Liver (tissue), 3 donors: ENCODE results near the gene EXOC8.

Source experiments
- FOXA1 ChIP-seq: IDR thresholded peaks from 2 replicates; pipeline ENCODE4 v1.6.1; 2016; ENCODE audit warnings: antibody characterized with exemption
- GABPA ChIP-seq, 2 donors: IDR thresholded peaks in 1 of 2; conservative IDR thresholded peaks in 1 of 2; 2 replicates each; pipeline ENCODE4 v1.6.1; 2016; ENCODE audit warnings: antibody characterized with exemption in 2 of 2, mild to moderate bottlenecking in 1 of 2, moderate library complexity in 1 of 2
- JUND ChIP-seq, 2 donors: IDR thresholded peaks; 2 replicates each; pipeline ENCODE4 v1.6.1; 2016; ENCODE audit warnings: antibody characterized with exemption in 2 of 2
- NR2F2 ChIP-seq: IDR thresholded peaks from 2 replicates; pipeline ENCODE4 v1.6.1; 2016; ENCODE audit warnings: antibody characterized with exemption
- RAD21 ChIP-seq, 2 donors: IDR thresholded peaks; 2 replicates each; pipeline ENCODE4 v1.6.1; 2016; ENCODE audit warnings: antibody characterized with exemption in 2 of 2, mild to moderate bottlenecking in 2 of 2
- RXRA ChIP-seq, 2 donors: IDR thresholded peaks; 2 replicates each; pipeline ENCODE4 v1.6.1; 2017 to 2018; ENCODE audit warnings: antibody characterized with exemption in 2 of 2, mild to moderate bottlenecking in 1 of 2
- SP1 ChIP-seq: IDR thresholded peaks from 2 replicates; pipeline ENCODE4 v1.6.1; 2018; ENCODE audit warnings: antibody characterized with exemption, mild to moderate bottlenecking
- TAF1 ChIP-seq: conservative IDR thresholded peaks from 2 replicates; pipeline ENCODE4 v1.6.1; 2016; ENCODE audit warnings: antibody characterized with exemption, mild to moderate bottlenecking
- TF ChIP-seq, protein P1 (sequence below): IDR thresholded peaks from 2 replicates; pipeline ENCODE4 v1.6.1; 2016; ENCODE audit warnings: antibody characterized with exemption
- TF ChIP-seq, protein P2 (sequence below): fragments of 150-350 bp; IDR thresholded peaks from 2 replicates; pipeline ENCODE4 v1.5.1; 2017; ENCODE audit warnings: improper control_type of control experiment, low read depth, low read length; ENCODE audit not compliant: missing input control
- TF ChIP-seq, protein P3 (sequence below): IDR thresholded peaks from 2 replicates; pipeline ENCODE4 v1.6.1; 2016; ENCODE audit warnings: antibody characterized with exemption
- TF ChIP-seq, protein P4 (sequence below): IDR thresholded peaks from 2 replicates; pipeline ENCODE4 v1.6.1; 2016; ENCODE audit warnings: antibody characterized with exemption, mild to moderate bottlenecking
- TF ChIP-seq, protein P5 (sequence below): IDR thresholded peaks from 2 replicates; pipeline ENCODE4 v1.6.1; 2016; ENCODE audit warnings: antibody characterized with exemption
- donor health status: healthy.
- donor health status: healthy.

DNA sequence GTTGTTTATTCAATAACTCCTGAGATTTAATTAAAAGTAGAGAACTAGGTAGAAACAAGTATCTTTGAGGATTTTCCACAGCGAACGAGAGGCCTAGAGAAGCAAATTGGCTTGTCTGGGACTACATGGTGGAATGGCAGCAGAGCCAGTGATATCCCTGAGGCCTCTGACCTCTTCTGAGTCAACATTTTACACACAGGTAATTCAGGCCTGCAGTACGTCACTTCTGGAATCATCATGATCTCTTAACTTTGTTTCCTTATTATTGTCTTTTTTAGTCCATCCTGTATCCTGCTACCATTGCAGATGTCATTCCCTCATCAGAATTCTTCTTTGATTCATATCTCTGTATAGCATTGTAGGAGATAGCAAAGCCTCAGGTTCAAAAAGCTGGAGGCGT is 10.3 kb upstream of the EXOC8 start:
- TF ChIP-seq, protein P1, sequence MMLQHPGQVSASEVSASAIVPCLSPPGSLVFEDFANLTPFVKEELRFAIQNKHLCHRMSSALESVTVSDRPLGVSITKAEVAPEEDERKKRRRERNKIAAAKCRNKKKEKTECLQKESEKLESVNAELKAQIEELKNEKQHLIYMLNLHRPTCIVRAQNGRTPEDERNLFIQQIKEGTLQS: no peak
- TF ChIP-seq, protein P2, sequence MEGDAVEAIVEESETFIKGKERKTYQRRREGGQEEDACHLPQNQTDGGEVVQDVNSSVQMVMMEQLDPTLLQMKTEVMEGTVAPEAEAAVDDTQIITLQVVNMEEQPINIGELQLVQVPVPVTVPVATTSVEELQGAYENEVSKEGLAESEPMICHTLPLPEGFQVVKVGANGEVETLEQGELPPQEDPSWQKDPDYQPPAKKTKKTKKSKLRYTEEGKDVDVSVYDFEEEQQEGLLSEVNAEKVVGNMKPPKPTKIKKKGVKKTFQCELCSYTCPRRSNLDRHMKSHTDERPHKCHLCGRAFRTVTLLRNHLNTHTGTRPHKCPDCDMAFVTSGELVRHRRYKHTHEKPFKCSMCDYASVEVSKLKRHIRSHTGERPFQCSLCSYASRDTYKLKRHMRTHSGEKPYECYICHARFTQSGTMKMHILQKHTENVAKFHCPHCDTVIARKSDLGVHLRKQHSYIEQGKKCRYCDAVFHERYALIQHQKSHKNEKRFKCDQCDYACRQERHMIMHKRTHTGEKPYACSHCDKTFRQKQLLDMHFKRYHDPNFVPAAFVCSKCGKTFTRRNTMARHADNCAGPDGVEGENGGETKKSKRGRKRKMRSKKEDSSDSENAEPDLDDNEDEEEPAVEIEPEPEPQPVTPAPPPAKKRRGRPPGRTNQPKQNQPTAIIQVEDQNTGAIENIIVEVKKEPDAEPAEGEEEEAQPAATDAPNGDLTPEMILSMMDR: no peak
- no peak for TF ChIP-seq FOXA1
- no peak for TF ChIP-seq GABPA (IDR thresholded peaks at IDR 0.05 in 1 of 2, conservative IDR thresholded peaks at IDR 0.05 in 1 of 2)
- TF ChIP-seq, protein P3, sequence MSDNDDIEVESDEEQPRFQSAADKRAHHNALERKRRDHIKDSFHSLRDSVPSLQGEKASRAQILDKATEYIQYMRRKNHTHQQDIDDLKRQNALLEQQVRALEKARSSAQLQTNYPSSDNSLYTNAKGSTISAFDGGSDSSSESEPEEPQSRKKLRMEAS: no peak
- no peak for TF ChIP-seq NR2F2
- no peak for TF ChIP-seq RAD21 (IDR thresholded peaks at IDR 0.05)
- TF ChIP-seq, protein P4, sequence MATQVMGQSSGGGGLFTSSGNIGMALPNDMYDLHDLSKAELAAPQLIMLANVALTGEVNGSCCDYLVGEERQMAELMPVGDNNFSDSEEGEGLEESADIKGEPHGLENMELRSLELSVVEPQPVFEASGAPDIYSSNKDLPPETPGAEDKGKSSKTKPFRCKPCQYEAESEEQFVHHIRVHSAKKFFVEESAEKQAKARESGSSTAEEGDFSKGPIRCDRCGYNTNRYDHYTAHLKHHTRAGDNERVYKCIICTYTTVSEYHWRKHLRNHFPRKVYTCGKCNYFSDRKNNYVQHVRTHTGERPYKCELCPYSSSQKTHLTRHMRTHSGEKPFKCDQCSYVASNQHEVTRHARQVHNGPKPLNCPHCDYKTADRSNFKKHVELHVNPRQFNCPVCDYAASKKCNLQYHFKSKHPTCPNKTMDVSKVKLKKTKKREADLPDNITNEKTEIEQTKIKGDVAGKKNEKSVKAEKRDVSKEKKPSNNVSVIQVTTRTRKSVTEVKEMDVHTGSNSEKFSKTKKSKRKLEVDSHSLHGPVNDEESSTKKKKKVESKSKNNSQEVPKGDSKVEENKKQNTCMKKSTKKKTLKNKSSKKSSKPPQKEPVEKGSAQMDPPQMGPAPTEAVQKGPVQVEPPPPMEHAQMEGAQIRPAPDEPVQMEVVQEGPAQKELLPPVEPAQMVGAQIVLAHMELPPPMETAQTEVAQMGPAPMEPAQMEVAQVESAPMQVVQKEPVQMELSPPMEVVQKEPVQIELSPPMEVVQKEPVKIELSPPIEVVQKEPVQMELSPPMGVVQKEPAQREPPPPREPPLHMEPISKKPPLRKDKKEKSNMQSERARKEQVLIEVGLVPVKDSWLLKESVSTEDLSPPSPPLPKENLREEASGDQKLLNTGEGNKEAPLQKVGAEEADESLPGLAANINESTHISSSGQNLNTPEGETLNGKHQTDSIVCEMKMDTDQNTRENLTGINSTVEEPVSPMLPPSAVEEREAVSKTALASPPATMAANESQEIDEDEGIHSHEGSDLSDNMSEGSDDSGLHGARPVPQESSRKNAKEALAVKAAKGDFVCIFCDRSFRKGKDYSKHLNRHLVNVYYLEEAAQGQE: no peak
- TF ChIP-seq TAF1: no peak
- TF ChIP-seq, protein P5, sequence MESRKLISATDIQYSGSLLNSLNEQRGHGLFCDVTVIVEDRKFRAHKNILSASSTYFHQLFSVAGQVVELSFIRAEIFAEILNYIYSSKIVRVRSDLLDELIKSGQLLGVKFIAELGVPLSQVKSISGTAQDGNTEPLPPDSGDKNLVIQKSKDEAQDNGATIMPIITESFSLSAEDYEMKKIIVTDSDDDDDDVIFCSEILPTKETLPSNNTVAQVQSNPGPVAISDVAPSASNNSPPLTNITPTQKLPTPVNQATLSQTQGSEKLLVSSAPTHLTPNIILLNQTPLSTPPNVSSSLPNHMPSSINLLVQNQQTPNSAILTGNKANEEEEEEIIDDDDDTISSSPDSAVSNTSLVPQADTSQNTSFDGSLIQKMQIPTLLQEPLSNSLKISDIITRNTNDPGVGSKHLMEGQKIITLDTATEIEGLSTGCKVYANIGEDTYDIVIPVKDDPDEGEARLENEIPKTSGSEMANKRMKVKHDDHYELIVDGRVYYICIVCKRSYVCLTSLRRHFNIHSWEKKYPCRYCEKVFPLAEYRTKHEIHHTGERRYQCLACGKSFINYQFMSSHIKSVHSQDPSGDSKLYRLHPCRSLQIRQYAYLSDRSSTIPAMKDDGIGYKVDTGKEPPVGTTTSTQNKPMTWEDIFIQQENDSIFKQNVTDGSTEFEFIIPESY: no peak
- no peak for TF ChIP-seq RXRA (IDR thresholded peaks at IDR 0.05)
- no peak for TF ChIP-seq SP1
- TF ChIP-seq JUND (IDR thresholded peaks at IDR 0.05): no peak
